HepG2 (cell line): ENCODE data around the gene ARPC1A. TPM values are rescaled to one million over a fixed set of nuclear protein-coding genes. Genes with fewer than 3 reads are reported as not detected.

Source experiments
- AGO2 ChIP-seq: fragments of 200-400 bp; formaldehyde crosslinking; optimal IDR thresholded peaks from 2 replicates; pipeline ENCODE3; 2017; ENCODE audit warnings: mild to moderate bottlenecking, low read depth, low read length, moderate library complexity
- AKAP8 ChIP-seq: sonication (generic); formaldehyde crosslinking; IDR thresholded peaks from 2 replicates; pipeline ENCODE4 v1.5.1; 2020; ENCODE audit warnings: mild to moderate bottlenecking, missing genetic modification reagents
- ATAD3A ChIP-seq: sonication (generic); formaldehyde crosslinking; IDR thresholded peaks from 2 replicates; pipeline ENCODE4 v1.4.0; 2020; ENCODE audit warnings: missing genetic modification reagents
- ATF3 ChIP-seq: sonication (generic); formaldehyde crosslinking; IDR thresholded peaks from 2 replicates; pipeline ENCODE4 v1.4.0; 2020; ENCODE audit warnings: missing genetic modification reagents
- ATF6 ChIP-seq: sonication (generic); formaldehyde crosslinking; conservative IDR thresholded peaks from 2 replicates; pipeline ENCODE4 v1.4.0; 2020; ENCODE audit warnings: missing genetic modification reagents
- CEBPG ChIP-seq: IDR thresholded peaks from 2 replicates; pipeline ENCODE4 v1.6.1; 2016
- CREBL2 ChIP-seq: sonication (generic); formaldehyde crosslinking; IDR thresholded peaks from 2 replicates; pipeline ENCODE4 v1.8.1; 2023; ENCODE audit warnings: missing genetic modification reagents, mild to moderate bottlenecking, borderline replicate concordance
- ETV6 ChIP-seq: sonication (generic); formaldehyde crosslinking; conservative IDR thresholded peaks from 2 replicates; pipeline ENCODE4 v1.4.0; 2020; ENCODE audit warnings: missing genetic modification reagents
- GZF1 ChIP-seq: sonication (generic); formaldehyde crosslinking; IDR thresholded peaks from 2 replicates; pipeline ENCODE4 v1.5.1; 2020; ENCODE audit warnings: mild to moderate bottlenecking, missing genetic modification reagents
- LBX2 ChIP-seq: sonication (generic); formaldehyde crosslinking; IDR thresholded peaks from 2 replicates; pipeline ENCODE4 v1.5.0; 2020; ENCODE audit warnings: missing genetic modification reagents, mild to moderate bottlenecking, borderline replicate concordance
- MAFF ChIP-seq: IDR thresholded peaks from 2 replicates; pipeline ENCODE4 v1.6.1; 2011; ENCODE audit warnings: low read depth, low read length, improper control_type of control experiment
- MIER2 ChIP-seq: IDR thresholded peaks from 2 replicates; pipeline ENCODE4 v1.6.1; 2016; ENCODE audit warnings: missing biosample characterization, missing genetic modification reagents
- MYC ChIP-seq: sonication (generic); formaldehyde crosslinking; IDR thresholded peaks from 2 replicates; pipeline ENCODE4 v1.9.0; 2021; ENCODE audit warnings: missing genetic modification reagents, borderline replicate concordance
- NKX3-1 ChIP-seq: sonication (generic); formaldehyde crosslinking; IDR thresholded peaks from 2 replicates; pipeline ENCODE4 v1.5.0; 2020; ENCODE audit warnings: missing genetic modification reagents
- POGZ ChIP-seq: sonication (generic); formaldehyde crosslinking; IDR thresholded peaks from 2 replicates; pipeline ENCODE4 v1.4.0; 2020; ENCODE audit warnings: mild to moderate bottlenecking, missing genetic modification reagents
- RAD51 ChIP-seq: fragments of 450-650 bp; IDR thresholded peaks from 2 replicates; pipeline ENCODE4 v1.6.1; 2016; ENCODE audit warnings: borderline replicate concordance
- U2AF2 ChIP-seq: fragments of 200-400 bp; formaldehyde crosslinking; IDR thresholded peaks from 2 replicates; pipeline ENCODE4 v1.6.1; 2017; ENCODE audit warnings: low read depth, mild to moderate bottlenecking, low read length
- ZBTB43 ChIP-seq: sonication (generic); formaldehyde crosslinking; conservative IDR thresholded peaks from 2 replicates; pipeline ENCODE4 v1.4.0; 2020; ENCODE audit warnings: missing genetic modification reagents
- ZNF136 ChIP-seq: sonication (generic); formaldehyde crosslinking; IDR thresholded peaks from 2 replicates; pipeline ENCODE4 v1.8.1; 2022; ENCODE audit warnings: low read depth, mild to moderate bottlenecking, moderate library complexity, missing genetic modification reagents
- ZNF451 ChIP-seq: sonication (generic); formaldehyde crosslinking; IDR thresholded peaks from 2 replicates; pipeline ENCODE4 v1.5.0; 2020; ENCODE audit warnings: mild to moderate bottlenecking, missing genetic modification reagents
- ZNF639 ChIP-seq: conservative IDR thresholded peaks from 2 replicates; pipeline ENCODE4 v1.6.1; 2018; ENCODE audit warnings: missing genetic modification reagents
- ZNF766 ChIP-seq: sonication (generic); formaldehyde crosslinking; IDR thresholded peaks from 2 replicates; pipeline ENCODE4 v1.5.0; 2020; ENCODE audit warnings: missing genetic modification reagents, borderline replicate concordance
- ZNF782 ChIP-seq: sonication (generic); formaldehyde crosslinking; IDR thresholded peaks from 2 replicates; pipeline ENCODE4 v1.4.0; 2020; ENCODE audit warnings: missing genetic modification reagents, mild to moderate bottlenecking, borderline replicate concordance
- ZNF792 ChIP-seq: IDR thresholded peaks from 2 replicates; pipeline ENCODE4 v1.6.1; 2016
- ZNF816 ChIP-seq: sonication (generic); formaldehyde crosslinking; IDR thresholded peaks from 2 replicates; pipeline ENCODE4 v1.8.0; 2022; ENCODE audit warnings: missing genetic modification reagents, mild to moderate bottlenecking, borderline replicate concordance
- polyA plus RNA-seq, 8 experiments: library from polyadenylated mRNA; depleted of rRNA in 3 of 8; stranded (reverse) in 7 of 8; unstranded in 1 of 8; fragments of >200 nt; fragmentation: Illumina TruSeq in 4 of 8; extraction: Trizol in 4 of 8; gene quantifications; 2 replicates each; pipeline versions ENCODE4 v1.2.1 to v1.2.3, GENCODE V29; 2011 to 2016; ENCODE audit warnings: low read depth in 4 of 8, missing spikeins in 1 of 8, mixed read lengths in 1 of 8; ENCODE audit not compliant: insufficient read depth in 1 of 8
- total RNA-seq, 5 experiments: library from RNA; depleted of rRNA; stranded (reverse); fragments of >200 nt; fragmentation: Illumina TruSeq; extraction: Trizol; gene quantifications; 2 replicates each; pipeline ENCODE4 v1.2.3, GENCODE V29; 2016; ENCODE audit warnings: low read depth in 1 of 5

ARPC1A gene
- total and polyA plus RNA-seq, 2 of the 13 experiments (the other 11 are each of a cell fraction or from before 2014, with no cell fraction given) = 44.3 to 88.5 TPM

- TF ChIP-seq GZF1 (CRISPR knock-in tag) (no peak), ATF6 (CRISPR knock-in tag) (no peak; the same call in 1 of the 2 replicates), ATAD3A (no peak), ETV6 (CRISPR knock-in tag) (no peak; the same call in 1 of the 2 replicates), ZBTB43 (CRISPR knock-in tag) (peak; percentile 59), CEBPG (CRISPR knock-in tag) (no peak), ZNF451 (CRISPR knock-in tag) (peak; percentile 86), MYC (CRISPR knock-in tag) (peak; percentile 94), LBX2 (CRISPR knock-in tag) (peak; percentile 89; the same call in 1 of the 2 replicates), U2AF2 (no peak), ZNF766 (CRISPR knock-in tag) (peak; percentile 62; the same call in 1 of the 2 replicates), ZNF782 (peak; percentile 48; the same call in 1 of the 2 replicates), NKX3-1 (CRISPR knock-in tag) (peak; percentile 77), ZNF792 (CRISPR knock-in tag) (peak; percentile 86; the same call in 1 of the 2 replicates), AGO2 (no peak), ATF3 (CRISPR knock-in tag) (no peak), MAFF (no peak), ZNF136 (CRISPR knock-in tag) (no peak; the same call in 1 of the 2 replicates), ZNF639 (peak; percentile 89), RAD51 (no peak), POGZ (CRISPR knock-in tag) (peak; percentile 80), CREBL2 (CRISPR knock-in tag) (peak; percentile 65; the same call in 1 of the 2 replicates), AKAP8 (peak; percentile 50; the same call in 1 of the 2 replicates), MIER2 (CRISPR knock-in tag) (no peak), ZNF816 (peak; percentile 42; the same call in 1 of the 2 replicates)
These were observed at the start of gene ARPC1A (continued) for GRCh38 chr7:99325592-99326407.
